Measurements from ENCODE around the gene NPLOC4. TPM values are rescaled to one million over a fixed set of nuclear protein-coding genes. Genes with fewer than 3 reads are reported as not detected.

Gene NPLOC4
- polyA plus RNA-seq, 1 donor, result 47.8 TPM

- DNase-seq, result no peak
- no CpG with 5 or more reads among the region's 10 CpGs for WGBS (ENCODE audit: insufficient coverage, low lambda C conversion rate)
Measured at GRCh38 chr17:81651692-81652091, 14.8 kb upstream of the NPLOC4 start.

GRCh38 chr17:81650951-81651350 is 14.0 kb upstream of the NPLOC4 start:
- H3K9me3 ChIP-seq (ENCODE audit: control insufficient read depth, low read depth, low read length), result peaks cover 14% of the 10 kb centered on the region
- peaks cover 39% of the 10 kb centered on the region for H3K27me3 ChIP-seq (ENCODE audit: control insufficient read depth, insufficient read depth, low read length)
- no peak for DNase-seq
- H3K36me3 ChIP-seq (ENCODE audit: control insufficient read depth, insufficient read depth, low read length), result no peaks in the 10 kb centered on the region
- no peak overlapping the region for H3K4me3 ChIP-seq (ENCODE audit: low read length)
- no peaks in the 10 kb centered on the region for H3K4me1 ChIP-seq (ENCODE audit: control insufficient read depth, insufficient read depth, low read length)
- no peak overlapping the region for H3K27ac ChIP-seq (ENCODE audit: low read length)
- no CpG with 5 or more reads among the region's 9 CpGs for whole genome bisulfite sequencing (ENCODE audit: insufficient coverage, low lambda C conversion rate)

More at GRCh38 chr17:81651692-81652091, 14.8 kb upstream of the NPLOC4 start:
- Histone ChIP-seq H3K4me1 (ENCODE audit: control insufficient read depth, insufficient read depth, low read length) (no peaks in the 10 kb centered on the region), H3K36me3 (ENCODE audit: control insufficient read depth, insufficient read depth, low read length) (no peaks in the 10 kb centered on the region), H3K27me3 (ENCODE audit: control insufficient read depth, insufficient read depth, low read length) (peaks cover 39% of the 10 kb centered on the region), H3K9me3 (ENCODE audit: control insufficient read depth, low read depth, low read length) (peaks cover 14% of the 10 kb centered on the region), H3K4me3 (ENCODE audit: low read length) (no peak overlapping the region), H3K27ac (ENCODE audit: low read length) (no peak overlapping the region)

GRCh38 chr17:81648707-81649085 is 11.8 kb upstream of the NPLOC4 start:
- WGBS (ENCODE audit: insufficient coverage, low lambda C conversion rate), result no CpG with 5 or more reads among the region's 14 CpGs
- Histone ChIP-seq H3K36me3 (ENCODE audit: control insufficient read depth, insufficient read depth, low read length) (no peaks in the 10 kb centered on the region), H3K9me3 (ENCODE audit: control insufficient read depth, low read depth, low read length) (peaks cover 14% of the 10 kb centered on the region), H3K4me3 (ENCODE audit: low read length) (no peak overlapping the region), H3K4me1 (ENCODE audit: control insufficient read depth, insufficient read depth, low read length) (no peaks in the 10 kb centered on the region), H3K27ac (ENCODE audit: low read length) (no peak overlapping the region), H3K27me3 (ENCODE audit: control insufficient read depth, insufficient read depth, low read length) (peaks cover 38% of the 10 kb centered on the region)
- no peak for DNase-seq

GRCh38 chr17:81648013-81648706 is 11.2 kb upstream of the NPLOC4 start:
- Histone ChIP-seq H3K4me1 (ENCODE audit: control insufficient read depth, insufficient read depth, low read length) (no peaks in the 10 kb centered on the region), H3K9me3 (ENCODE audit: control insufficient read depth, low read depth, low read length) (peaks cover 14% of the 10 kb centered on the region), H3K27me3 (ENCODE audit: control insufficient read depth, insufficient read depth, low read length) (peaks cover 33% of the 10 kb centered on the region), H3K27ac (ENCODE audit: low read length) (no peak overlapping the region), H3K36me3 (ENCODE audit: control insufficient read depth, insufficient read depth, low read length) (no peaks in the 10 kb centered on the region), H3K4me3 (ENCODE audit: low read length) (no peak overlapping the region)
- no CpG with 5 or more reads among the region's 78 CpGs for WGBS (ENCODE audit: insufficient coverage, low lambda C conversion rate)
- no peak for DNase-seq

- WGBS (ENCODE audit: insufficient coverage, low lambda C conversion rate), result no CpG with 5 or more reads among the region's 21 CpGs
- peaks cover 28% of the 10 kb centered on the region for H3K27me3 ChIP-seq (ENCODE audit: control insufficient read depth, insufficient read depth, low read length)
- H3K36me3 ChIP-seq (ENCODE audit: control insufficient read depth, insufficient read depth, low read length), result no peaks in the 10 kb centered on the region
- no peak overlapping the region for H3K27ac ChIP-seq (ENCODE audit: low read length)
- DNase-seq, result no peak
- H3K4me3 ChIP-seq (ENCODE audit: low read length), result no peak overlapping the region
- H3K9me3 ChIP-seq (ENCODE audit: control insufficient read depth, low read depth, low read length), result peaks cover 14% of the 10 kb centered on the region
- no peaks in the 10 kb centered on the region for H3K4me1 ChIP-seq (ENCODE audit: control insufficient read depth, insufficient read depth, low read length)
Measured at GRCh38 chr17:81647640-81648012, 10.7 kb upstream of the NPLOC4 start.

GRCh38 chr17:81646869-81647600 is 10.1 kb upstream of the NPLOC4 start:
- no CpG with 5 or more reads among the region's 12 CpGs for WGBS (ENCODE audit: insufficient coverage, low lambda C conversion rate)
- no peak overlapping the region for H3K27ac ChIP-seq (ENCODE audit: low read length)
- no peak for DNase-seq
- no peaks in the 10 kb centered on the region for H3K36me3 ChIP-seq (ENCODE audit: control insufficient read depth, insufficient read depth, low read length)
- peaks cover 28% of the 10 kb centered on the region for H3K27me3 ChIP-seq (ENCODE audit: control insufficient read depth, insufficient read depth, low read length)
- peaks cover 14% of the 10 kb centered on the region for H3K9me3 ChIP-seq (ENCODE audit: control insufficient read depth, low read depth, low read length)
- no peak overlapping the region for H3K4me3 ChIP-seq (ENCODE audit: low read length)
- H3K4me1 ChIP-seq (ENCODE audit: control insufficient read depth, insufficient read depth, low read length), result no peaks in the 10 kb centered on the region

GRCh38 chr17:81644976-81645952 is 8.4 kb upstream of the NPLOC4 start:
- H3K27ac ChIP-seq (ENCODE audit: low read length), result no peak overlapping the region
- WGBS (ENCODE audit: insufficient coverage, low lambda C conversion rate), result no CpG with 5 or more reads among the region's 29 CpGs
- no peaks in the 10 kb centered on the region for H3K4me1 ChIP-seq (ENCODE audit: control insufficient read depth, insufficient read depth, low read length)
- H3K9me3 ChIP-seq (ENCODE audit: control insufficient read depth, low read depth, low read length), result peaks cover 14% of the 10 kb centered on the region
- DNase-seq, result no peak
- peaks cover 28% of the 10 kb centered on the region for H3K27me3 ChIP-seq (ENCODE audit: control insufficient read depth, insufficient read depth, low read length)
- no peaks in the 10 kb centered on the region for H3K36me3 ChIP-seq (ENCODE audit: control insufficient read depth, insufficient read depth, low read length)
- no peak overlapping the region for H3K4me3 ChIP-seq (ENCODE audit: low read length)

GRCh38 chr17:81644496-81644895 is 7.6 kb upstream of the NPLOC4 start:
- H3K4me1 ChIP-seq (ENCODE audit: control insufficient read depth, insufficient read depth, low read length), result no peaks in the 10 kb centered on the region
- H3K4me3 ChIP-seq (ENCODE audit: low read length), result no peak overlapping the region
- peaks cover 14% of the 10 kb centered on the region for H3K9me3 ChIP-seq (ENCODE audit: control insufficient read depth, low read depth, low read length)
- WGBS (ENCODE audit: insufficient coverage, low lambda C conversion rate), result no CpG with 5 or more reads among the region's 15 CpGs
- no peak for DNase-seq
- no peak overlapping the region for H3K27ac ChIP-seq (ENCODE audit: low read length)
- H3K27me3 ChIP-seq (ENCODE audit: control insufficient read depth, insufficient read depth, low read length), result peaks cover 25% of the 10 kb centered on the region
- no peaks in the 10 kb centered on the region for H3K36me3 ChIP-seq (ENCODE audit: control insufficient read depth, insufficient read depth, low read length)

- DNase-seq, result no peak
- Histone ChIP-seq H3K4me1 (ENCODE audit: control insufficient read depth, insufficient read depth, low read length) (no peaks in the 10 kb centered on the region), H3K4me3 (ENCODE audit: low read length) (no peak overlapping the region), H3K36me3 (ENCODE audit: control insufficient read depth, insufficient read depth, low read length) (no peaks in the 10 kb centered on the region), H3K27me3 (ENCODE audit: control insufficient read depth, insufficient read depth, low read length) (peaks cover 3% of the 10 kb centered on the region), H3K27ac (ENCODE audit: low read length) (no peak overlapping the region), H3K9me3 (ENCODE audit: control insufficient read depth, low read depth, low read length) (no peaks in the 10 kb centered on the region)
- WGBS (ENCODE audit: insufficient coverage, low lambda C conversion rate), result no CpG with 5 or more reads among the region's 17 CpGs
Measured at GRCh38 chr17:81641825-81642489, 5.0 kb upstream of the NPLOC4 start.

GRCh38 chr17:81640011-81640410 is 3.1 kb upstream of the NPLOC4 start:
- no peaks in the 10 kb centered on the region for H3K36me3 ChIP-seq (ENCODE audit: control insufficient read depth, insufficient read depth, low read length)
- H3K27me3 ChIP-seq (ENCODE audit: control insufficient read depth, insufficient read depth, low read length), result no peaks in the 10 kb centered on the region
- H3K9me3 ChIP-seq (ENCODE audit: control insufficient read depth, low read depth, low read length), result no peaks in the 10 kb centered on the region
- 100% methylated on average over 4 of the region's 9 CpGs for WGBS (ENCODE audit: insufficient coverage, low lambda C conversion rate)
- DNase-seq, result no peak
- H3K4me3 ChIP-seq (ENCODE audit: low read length), result no peak overlapping the region
- H3K27ac ChIP-seq (ENCODE audit: low read length), result no peak overlapping the region
- H3K4me1 ChIP-seq (ENCODE audit: control insufficient read depth, insufficient read depth, low read length), result peaks cover 5% of the 10 kb centered on the region
